Fibroblast of skin of right quadriceps (primary cell): ENCODE results near the gene CHTOP.

Experiments used
- DNase-seq: peaks from one replicate; pipeline ENCODE4 v3.0.0-alpha.2; 2013

CHTOP gene

GRCh38 chr1:153693466-153693865 lies 59.6 kb downstream of the CHTOP start:
- no peak for DNase-seq
